ENCODE data around the gene LASP1NB.

The LASP1NB gene

GRCh38 chr17:38967290-38967738, 41.9 kb downstream of the LASP1NB start, which contains the start of gene FBXO47:
Gene FBXO47 (minus strand): TSS chr17:38967403. CDS start chr17:38963025, 4,378 bp downstream.
- DNase-seq (ENCODE audit: low read depth), result peak; percentile 89

- DNase-seq (ENCODE audit: low read depth), result no peak
Measured at GRCh38 chr17:38969281-38969680, 43.9 kb downstream of the LASP1NB start.

- no peak for DNase-seq (ENCODE audit: low read depth)
Measured at GRCh38 chr17:38970128-38970527, 44.7 kb downstream of the LASP1NB start.

GRCh38 chr17:38970804-38971203, 45.4 kb downstream of the LASP1NB start:
- DNase-seq (ENCODE audit: low read depth), result no peak

- peak; percentile 77 for DNase-seq (ENCODE audit: low read depth)
Measured at GRCh38 chr17:38976187-38976551, 50.8 kb downstream of the LASP1NB start.

GRCh38 chr17:38978180-38978579, 52.8 kb downstream of the LASP1NB start:
- no peak for DNase-seq (ENCODE audit: low read depth)
